Ovary (tissue), 3 donors: Measurements from ENCODE around the gene TCF12.

Experiments
- CTCF ChIP-seq, 3 donors: fragments of 450-650 bp in 2 of 3; fragments of 200-600 bp in 1 of 3; IDR thresholded peaks; one replicate each; pipeline versions ENCODE4 v1.5.1 to v1.8.0; 2016 to 2022; ENCODE audit warnings: antibody characterized with exemption in 3 of 3, mild to moderate bottlenecking in 1 of 3
- EP300 ChIP-seq: sonication (generic); formaldehyde crosslinking; IDR thresholded peaks from one replicate; pipeline ENCODE4 v1.6.1; 2017; ENCODE audit warnings: antibody characterized with exemption
- POLR2A ChIP-seq: fragments of 450-650 bp; IDR thresholded peaks from one replicate; pipeline ENCODE4 v1.6.1; 2017; ENCODE audit warnings: antibody characterized with exemption, mild to moderate bottlenecking, moderate library complexity
- donor health status: DM: no; HTN: no; CAD: no.

GRCh38 chr15:57235186-57235585, 316.7 kb downstream of the TCF12 start:
- no peak for TF ChIP-seq EP300
- no peak for TF ChIP-seq CTCF (IDR thresholded peaks at IDR 0.05)
- no peak for TF ChIP-seq POLR2A
